ENCODE results near the gene POU2AF1.
A peak's percentile ranks its signal among the peaks of the same experiment; 100 is the strongest.

GRCh38 chr11:111344032-111344431 lies 35.0 kb downstream of the POU2AF1 start:
- no peak for TF ChIP-seq HMGXB4 (CRISPR knock-in tag; IDR thresholded peaks at IDR 0.05; ENCODE audit: borderline replicate concordance)
- TF ChIP-seq MAFK (IDR thresholded peaks at IDR 0.05; ENCODE audit: partially characterized antibody): peak; percentile 66
- TF ChIP-seq POLR2AphosphoS2 (conservative IDR thresholded peaks at IDR 0.05; ENCODE audit: low read length): no peak
- TF ChIP-seq FOSL2 (IDR thresholded peaks at IDR 0.05): no peak
- no peak for TF ChIP-seq FOSL2 (CRISPR knock-in tag; IDR thresholded peaks at IDR 0.05)
- no peak for TF ChIP-seq CTCF (IDR thresholded peaks at IDR 0.05)
- TF ChIP-seq ZSCAN20 (CRISPR knock-in tag; IDR thresholded peaks at IDR 0.05): no peak
- TF ChIP-seq FOXS1 (CRISPR knock-in tag; IDR thresholded peaks at IDR 0.05): no peak
- TF ChIP-seq CHD4 (IDR thresholded peaks at IDR 0.05; ENCODE audit: borderline replicate concordance): no peak
- no peak for TF ChIP-seq CEBPB (IDR thresholded peaks at IDR 0.05)
- no peak for TF ChIP-seq ZFP36 (IDR thresholded peaks at IDR 0.05; ENCODE audit: borderline replicate concordance, partially characterized antibody)
- no peak for TF ChIP-seq NR3C1 (IDR thresholded peaks at IDR 0.05)
- no peak for TF ChIP-seq RFX5 (IDR thresholded peaks at IDR 0.05)
- TF ChIP-seq POLR2A (IDR thresholded peaks at IDR 0.05; ENCODE audit: low read length): no peak
- TF ChIP-seq EP300 (IDR thresholded peaks at IDR 0.05): no peak
